ENCODE data around the gene CD1D.
"Not testable (repeated sequence)": the region's sequence is repeated elsewhere in the genome, so short reads cannot be mapped to it uniquely, and the experiment has no call there.

CD1D gene

GRCh38 chr1:158169105-158169504, 11.6 kb upstream of the CD1D start:
- in situ Hi-C loops (cut with HindIII; ENCODE audit: low sequenced_read_pairs) = no loop called here

DNA sequence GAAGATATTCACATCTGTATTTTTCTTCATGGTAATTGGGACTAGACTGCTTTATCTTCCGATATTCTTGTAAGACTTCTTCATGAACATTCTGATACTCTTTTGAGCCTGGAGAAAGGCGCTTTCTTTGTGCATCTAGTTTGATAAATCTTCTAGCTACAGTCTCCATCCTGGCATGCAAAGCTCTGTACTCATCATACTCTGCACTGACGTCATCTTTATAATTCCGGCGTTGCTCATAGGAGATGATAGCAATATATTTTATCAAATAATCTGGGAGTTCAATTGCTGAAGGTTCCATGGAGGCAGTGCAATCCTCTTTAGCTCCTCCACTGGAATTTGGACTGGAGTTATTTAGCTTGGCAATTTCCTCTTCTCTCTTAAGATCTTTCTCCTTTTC, 4.8 kb upstream of the CD1D start:
- in situ Hi-C loops (cut with HindIII; ENCODE audit: low sequenced_read_pairs) = not testable (repeated sequence)

DNA sequence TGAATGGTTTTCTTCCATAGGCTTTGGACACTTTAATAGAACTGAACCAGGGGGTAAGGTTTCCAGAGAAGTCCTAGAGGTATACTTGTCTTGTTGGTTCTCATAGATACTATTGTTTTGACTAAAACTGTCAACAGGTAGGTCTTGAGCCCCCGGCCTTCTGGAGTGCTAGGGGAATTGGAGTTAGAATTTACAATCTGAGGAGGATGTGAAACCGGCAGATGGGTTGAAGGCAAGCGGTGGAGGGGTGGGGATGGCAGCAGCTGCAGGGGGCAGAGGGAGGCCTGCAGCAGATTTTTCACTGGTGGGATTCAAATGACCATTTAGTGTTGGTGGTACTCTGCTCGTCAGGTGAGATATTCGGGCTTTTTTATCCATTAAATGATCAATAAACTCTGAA, 4.3 kb upstream of the CD1D start:
- in situ Hi-C loops (cut with HindIII; ENCODE audit: low sequenced_read_pairs) = no loop called here

- in situ Hi-C loops (cut with HindIII; ENCODE audit: low sequenced_read_pairs) = not testable (repeated sequence)
These were observed 3.6 kb upstream of the CD1D start for GRCh38 chr1:158176849-158177699.

DNA sequence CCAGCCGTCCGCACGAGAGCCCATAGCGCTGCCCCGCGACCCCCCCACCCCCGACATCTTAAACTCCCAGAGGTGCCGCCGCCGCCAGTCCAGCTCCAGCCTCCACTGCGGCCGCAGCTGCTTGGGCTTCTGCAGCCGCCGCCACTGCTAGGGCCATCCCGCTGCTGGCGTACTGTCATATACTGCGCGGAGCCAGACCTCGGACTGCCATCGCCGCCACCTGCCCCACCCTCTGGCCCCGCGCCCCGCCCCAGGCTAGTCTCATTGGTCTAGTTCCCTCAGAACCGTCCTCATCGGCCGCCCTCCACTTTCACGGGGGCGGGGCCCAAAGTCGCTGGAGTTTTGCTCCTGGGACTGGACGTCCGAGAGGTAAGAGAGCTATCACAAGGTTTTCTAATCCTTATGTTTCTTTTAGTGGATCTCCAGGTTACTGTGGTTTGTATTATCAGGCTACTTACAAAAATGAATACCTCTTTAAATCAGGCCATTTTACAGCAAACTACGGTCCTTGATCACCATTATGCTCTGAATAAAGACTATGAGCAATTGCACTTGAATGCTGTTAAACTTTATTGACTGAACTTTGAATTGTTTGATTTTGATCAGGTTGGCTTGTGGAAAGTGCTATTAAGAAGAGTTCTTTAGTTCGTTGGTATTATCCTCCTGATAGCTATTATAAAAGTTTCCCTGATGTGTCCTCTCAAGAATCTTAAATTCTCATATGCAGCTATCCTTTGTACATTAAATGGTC, 2.8 kb upstream of the CD1D start:
- in situ Hi-C loops (cut with HindIII; ENCODE audit: low sequenced_read_pairs) = no loop called here

- in situ Hi-C loops (cut with HindIII; ENCODE audit: low sequenced_read_pairs) = no loop called here
These were observed 1.2 kb upstream of the CD1D start for GRCh38 chr1:158179301-158180041.

- in situ Hi-C loops (cut with HindIII; ENCODE audit: low sequenced_read_pairs) = no loop called here
These were observed 855 bp downstream of the CD1D start for GRCh38 chr1:158181577-158181922.

DNA sequence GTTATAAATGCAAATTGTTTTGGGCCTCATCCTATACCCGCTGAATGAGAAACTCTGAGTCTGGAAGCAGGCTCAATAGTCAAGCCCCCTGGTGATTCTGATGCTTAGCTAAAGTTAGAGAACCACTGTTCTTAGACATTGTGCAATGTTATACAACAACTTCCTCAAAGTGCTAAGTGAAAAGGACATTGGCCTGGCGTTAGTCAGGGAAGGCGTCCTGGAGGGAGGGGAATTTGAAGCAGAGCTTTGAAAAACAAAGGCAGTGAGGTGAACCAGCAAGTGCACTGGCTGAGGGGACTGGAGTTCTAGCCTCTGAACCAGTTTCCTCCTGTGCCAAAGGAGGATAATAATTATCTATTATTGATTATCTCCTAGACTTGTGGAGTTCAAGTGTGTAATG, 5.1 kb downstream of the CD1D start:
- in situ Hi-C loops (cut with HindIII; ENCODE audit: low sequenced_read_pairs) = no loop called here

- in situ Hi-C loops (cut with HindIII; ENCODE audit: low sequenced_read_pairs) = no loop called here
These were observed 5.5 kb downstream of the CD1D start for GRCh38 chr1:158186180-158186579.

- in situ Hi-C loops (cut with HindIII; ENCODE audit: low sequenced_read_pairs) = no loop called here
These were observed 7.9 kb downstream of the CD1D start for GRCh38 chr1:158188611-158189010.

- in situ Hi-C loops (cut with HindIII; ENCODE audit: low sequenced_read_pairs) = no loop called here
These were observed 8.9 kb downstream of the CD1D start for GRCh38 chr1:158189624-158190023.

DNA sequence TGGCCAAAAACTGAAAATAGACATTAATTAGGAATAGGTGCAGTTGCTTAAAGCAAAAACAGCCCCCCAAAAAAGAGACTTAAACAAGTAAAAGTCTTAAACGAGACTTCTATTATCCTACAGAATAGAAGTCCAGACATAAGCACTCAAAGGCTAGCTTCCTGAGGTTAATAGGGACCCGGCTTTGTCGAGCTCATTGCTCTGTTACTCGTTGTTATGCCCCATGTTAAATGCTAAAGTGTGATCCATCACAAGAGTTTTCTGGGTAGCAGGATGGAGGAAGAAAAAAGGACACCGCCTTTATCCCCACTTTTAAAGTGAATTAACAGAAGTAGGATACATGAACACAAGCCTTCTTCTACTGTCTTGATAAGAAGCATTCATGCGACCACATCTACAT, 10.6 kb downstream of the CD1D start:
- in situ Hi-C loops (cut with HindIII; ENCODE audit: low sequenced_read_pairs) = no loop called here

DNA sequence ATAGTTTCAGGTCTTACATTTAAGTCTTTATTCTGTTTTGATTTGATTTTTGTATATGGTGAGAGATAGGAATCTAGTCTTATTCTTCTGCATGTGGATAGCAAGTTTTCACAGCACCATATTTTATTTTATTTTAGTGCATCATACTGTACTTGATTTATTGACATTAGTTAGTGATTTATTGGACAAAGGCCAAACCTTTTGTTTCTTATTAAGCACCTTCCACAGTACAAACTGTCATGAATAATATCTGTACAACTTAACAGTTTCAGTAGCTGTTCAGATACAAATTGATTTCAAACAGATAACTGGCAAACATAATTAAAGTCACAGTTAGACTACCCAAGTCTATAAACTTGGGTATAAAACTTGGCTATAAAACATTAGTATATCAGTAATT, 15.8 kb downstream of the CD1D start:
- in situ Hi-C loops (cut with HindIII; ENCODE audit: low sequenced_read_pairs) = no loop called here

- in situ Hi-C loops (cut with HindIII; ENCODE audit: low sequenced_read_pairs) = no loop called here
These were observed 19.2 kb downstream of the CD1D start for GRCh38 chr1:158199849-158200248.

- in situ Hi-C loops (cut with HindIII; ENCODE audit: low sequenced_read_pairs) = no loop called here
These were observed 19.8 kb downstream of the CD1D start for GRCh38 chr1:158200527-158200926.

DNA sequence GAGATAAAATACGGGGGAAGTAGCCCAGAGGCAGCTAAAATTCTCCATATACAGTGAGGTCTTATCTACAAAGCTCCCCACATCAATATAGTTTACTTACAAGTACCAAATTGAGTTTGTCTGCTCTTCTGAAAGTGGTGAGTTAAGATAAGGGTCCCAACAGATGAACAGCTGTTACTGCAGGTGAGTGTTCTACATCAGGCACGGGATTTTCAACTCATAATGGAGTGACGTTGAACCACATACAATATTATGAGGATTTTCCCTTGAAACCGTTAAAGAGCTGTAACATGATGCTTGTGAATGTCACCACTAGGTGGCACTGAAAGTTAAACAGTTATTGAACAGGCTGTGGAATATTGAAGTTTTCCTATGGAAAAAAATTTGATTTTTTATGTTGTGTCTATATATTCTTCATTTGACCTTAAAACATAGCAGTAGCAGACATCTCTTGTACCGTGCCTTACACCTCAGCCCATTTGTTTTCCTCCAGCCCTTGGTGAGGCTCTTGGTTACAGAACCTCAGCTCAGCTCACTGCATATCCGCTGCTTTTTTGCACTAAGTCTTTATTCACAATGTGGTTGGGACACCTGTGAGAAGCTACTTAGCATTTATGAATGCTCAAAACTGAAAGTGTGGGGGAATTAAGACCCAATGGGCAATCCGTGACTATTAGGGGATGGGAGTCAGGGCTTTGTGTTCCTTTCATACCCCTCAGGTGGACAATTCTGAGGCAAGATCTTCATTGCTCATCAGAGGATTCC, 23.2 kb downstream of the CD1D start:
- in situ Hi-C loops (cut with HindIII; ENCODE audit: low sequenced_read_pairs) = no loop called here

GRCh38 chr1:158204458-158204827, 23.7 kb downstream of the CD1D start:
- in situ Hi-C loops (cut with HindIII; ENCODE audit: low sequenced_read_pairs) = no loop called here

- in situ Hi-C loops (cut with HindIII; ENCODE audit: low sequenced_read_pairs) = no loop called here
These were observed 28.0 kb downstream of the CD1D start for GRCh38 chr1:158208586-158209116.

- in situ Hi-C loops (cut with HindIII; ENCODE audit: low sequenced_read_pairs) = no loop called here
These were observed 31.6 kb downstream of the CD1D start for GRCh38 chr1:158212320-158212719.

DNA sequence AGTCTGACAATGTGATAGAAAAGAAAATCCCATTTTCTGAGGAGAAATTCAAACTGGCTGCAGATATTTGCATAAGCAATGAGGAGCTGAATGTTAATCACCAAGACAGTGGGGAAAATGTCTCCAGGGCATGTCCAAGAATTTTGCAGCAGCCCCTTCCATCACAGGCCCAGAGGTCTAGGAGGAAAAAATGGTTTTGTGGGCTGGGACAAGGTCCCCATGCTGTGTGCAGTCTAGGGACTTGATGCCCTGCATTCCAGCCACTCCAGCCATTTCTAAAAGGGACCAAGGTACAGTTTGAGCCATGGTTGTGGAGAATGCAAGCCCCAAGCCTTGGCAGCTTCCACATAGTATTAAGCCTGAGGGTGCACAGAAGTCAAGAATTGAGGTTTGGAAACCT, 42.8 kb downstream of the CD1D start:
- in situ Hi-C loops (cut with HindIII; ENCODE audit: low sequenced_read_pairs) = not testable (repeated sequence)

Data from endothelial cell of hepatic sinusoid (primary cell).